Prostate gland (tissue), 2 donors: ENCODE measurements around the gene PRR5L.

Experiments
- CTCF ChIP-seq, 4 experiments: fragments of 200-600 bp in 2 of 4; fragments of 450-650 bp in 2 of 4; sonication (generic) in 2 of 4; IDR thresholded peaks; 1 replicate in 3 of 4; 2 replicates in 1 of 4; pipeline ENCODE4 v1.5.1; 2016 to 2019; ENCODE audit warnings: antibody characterized with exemption in 4 of 4, mild to moderate bottlenecking in 2 of 4, moderate library complexity in 2 of 4
- POLR2A ChIP-seq: fragments of 450-650 bp; IDR thresholded peaks from one replicate; pipeline ENCODE4 v1.6.1; 2016; ENCODE audit warnings: antibody characterized with exemption, mild to moderate bottlenecking
- POLR2AphosphoS5 ChIP-seq: sonication (generic); formaldehyde crosslinking; IDR thresholded peaks from one replicate; pipeline ENCODE4 v1.6.1; 2017; ENCODE audit warnings: antibody characterized with exemption

GRCh38 chr11:36289226-36289852, 6.7 kb upstream of the PRR5L start, which contains the start of gene COMMD9:
- TF ChIP-seq CTCF (IDR thresholded peaks at IDR 0.05) (peak in 1 of 4 experiments; percentile 28), POLR2AphosphoS5 (peak; percentile 98), POLR2A (peak; percentile 31)
